Caco-2 (cell line): Measurements from ENCODE around the gene ABHD2. TPM values are rescaled to one million over a fixed set of nuclear protein-coding genes. Genes with fewer than 3 reads are reported as not detected.

Source experiments
- BruUV-seq: library from RNA; stranded (reverse); fragments of 400-500 nt; replicated peaks from 2 replicates; lab custom pipeline; 2021; lab: Mats Ljungman, UMichigan
- CTCF ChIA-PET: fragments of 300-600 bp; sonication (Branson Sonifier 250); formaldehyde crosslinking; loops from one replicate; lab custom pipeline; 2022; ENCODE audit warnings: antibody characterized with exemption; lab: Charles Lee
- POLR2A ChIA-PET: fragments of 300-600 bp; sonication (Branson Sonifier 250); formaldehyde crosslinking; loops from one replicate; lab custom pipeline; 2022; ENCODE audit warnings: antibody characterized with exemption; lab: Charles Lee
- DNase-seq, 2 experiments: peaks; one replicate each; pipeline versions ENCODE4 v3.0.0 to v3.0.0-alpha.2; 2020 to 2022
- H3K27me3 ChIP-seq: replicated peaks from 2 replicates; pipeline ENCODE4 v1.6.0; 2011; ENCODE audit warnings: low read length; ENCODE audit not compliant: control insufficient read depth, insufficient read depth
- H3K36me3 ChIP-seq: 2 replicates; pipeline ENCODE4 v1.5.1; 2011; ENCODE audit warnings: low read length; ENCODE audit not compliant: control insufficient read depth, insufficient read depth
- H3K4me1 ChIP-seq: fragments of 250-450 bp; sonication (Bioruptor Pico); 2 replicates; pipeline ENCODE4 v1.5.1; 2020; ENCODE audit warnings: mild to moderate bottlenecking
- H3K4me3 ChIP-seq: 2 replicates; pipeline ENCODE4 v1.5.1; 2011; ENCODE audit warnings: low read depth, mild to moderate bottlenecking, control low read depth, low read length
- H3K9me3 ChIP-seq: fragments of 250-450 bp; sonication (Bioruptor Pico); 2 replicates; pipeline ENCODE4 v1.5.1; 2020; ENCODE audit warnings: mild to moderate bottlenecking, moderate library complexity
- H3K27ac Mint-ChIP-seq: one replicate; pipeline ENCODE4 v1.8.0; 2022; ENCODE audit warnings: mixed read lengths; ENCODE audit not compliant: unreplicated experiment
- H3K27me3 Mint-ChIP-seq: one replicate; pipeline ENCODE4 v1.8.0; 2022; ENCODE audit warnings: mixed read lengths; ENCODE audit not compliant: insufficient read depth, unreplicated experiment
- H3K36me3 Mint-ChIP-seq: one replicate; pipeline ENCODE4 v1.8.0; 2022; ENCODE audit warnings: mild to moderate bottlenecking, mixed read lengths; ENCODE audit not compliant: insufficient read depth, unreplicated experiment
- H3K4me1 Mint-ChIP-seq: one replicate; pipeline ENCODE4 v1.8.0; 2022; ENCODE audit warnings: low read depth, mixed read lengths; ENCODE audit not compliant: unreplicated experiment
- H3K4me3 Mint-ChIP-seq: one replicate; pipeline ENCODE4 v1.8.0; 2022; ENCODE audit warnings: mild to moderate bottlenecking, moderate library complexity, mixed read lengths; ENCODE audit not compliant: unreplicated experiment
- H3K9me3 Mint-ChIP-seq: one replicate; pipeline ENCODE4 v1.8.0; 2022; ENCODE audit warnings: mixed read lengths; ENCODE audit not compliant: unreplicated experiment
- CTCF ChIP-seq, 2 experiments: fragments of 200-600 bp in 1 of 2; IDR thresholded peaks; 1 replicate in 1 of 2; 2 replicates in 1 of 2; pipeline versions ENCODE4 v1.5.1 to v1.8.0; 2011 to 2022; ENCODE audit warnings: antibody characterized with exemption in 1 of 2, control low read depth in 1 of 2, inconsistent platforms in 1 of 2, low read depth in 1 of 2, low read length in 1 of 2, mild to moderate bottlenecking in 1 of 2, moderate library complexity in 1 of 2; ENCODE audit not compliant: insufficient read depth in 1 of 2, severe bottlenecking in 1 of 2, unreplicated experiment in 1 of 2
- intact Hi-C: fragments of 100-400 bp; cut with micrococcal nuclease; formaldehyde crosslinking; loops from one replicate; pipeline ENCODE4 v1.10.0; 2022; ENCODE audit not compliant: unreplicated experiment
- total RNA-seq: library from RNA; stranded (reverse); gene quantifications from 2 replicates; pipeline ENCODE4 v1.2.3, GENCODE V29; 2022

The ABHD2 gene
- total RNA-seq, 1 experiment from 2014 or later, result 63.0 TPM

GRCh38 chr15:89225588-89225987, 137.3 kb downstream of the ABHD2 start:
- BruUV-seq, result no TSS peak
- H3K4me1 Mint-ChIP-seq, result no peaks in the 10 kb centered on the region
- DNase-seq, result no peak
- no peak for TF ChIP-seq CTCF (IDR thresholded peaks at IDR 0.05; ENCODE audit: insufficient read depth in 1 of 2, low read depth in 1 of 2, low read length in 1 of 2, severe bottlenecking in 1 of 2, unreplicated experiment in 1 of 2)
- no peaks in the 10 kb centered on the region for H3K9me3 Mint-ChIP-seq
- H3K36me3 Mint-ChIP-seq, result no peaks in the 10 kb centered on the region
- no peaks in the 10 kb centered on the region for H3K4me1 ChIP-seq
- no peak overlapping the region for H3K27ac Mint-ChIP-seq
- CTCF ChIA-PET, result interaction anchor here (1.4 kb wide), 1 partner anchor 19 kb away, joined by 3 read pairs; no protein-coding TSS in a partner anchor
- no peaks in the 10 kb centered on the region for H3K27me3 ChIP-seq
- H3K4me3 ChIP-seq, result no peak overlapping the region
- H3K9me3 ChIP-seq, result no peaks in the 10 kb centered on the region
- no peaks in the 10 kb centered on the region for H3K36me3 ChIP-seq
- H3K27me3 Mint-ChIP-seq, result no peaks in the 10 kb centered on the region
- no peak overlapping the region for H3K4me3 Mint-ChIP-seq
- intact Hi-C loops, result no loop called here
- POLR2A ChIA-PET, result no interaction called here

- Mint-ChIP-seq H3K4me3 (no peak overlapping the region), H3K9me3 (no peaks in the 10 kb centered on the region), H3K36me3 (no peaks in the 10 kb centered on the region), H3K27me3 (no peaks in the 10 kb centered on the region), H3K4me1 (no peaks in the 10 kb centered on the region), H3K27ac (no peak overlapping the region)
- POLR2A ChIA-PET, result no interaction called here
- Histone ChIP-seq H3K9me3 (no peaks in the 10 kb centered on the region), H3K36me3 (no peaks in the 10 kb centered on the region), H3K4me3 (no peak overlapping the region), H3K27me3 (no peaks in the 10 kb centered on the region), H3K4me1 (no peaks in the 10 kb centered on the region)
- BruUV-seq, result no TSS peak
- intact Hi-C loops, result no loop called here
- no peak for TF ChIP-seq CTCF (IDR thresholded peaks at IDR 0.05; ENCODE audit: insufficient read depth in 1 of 2, low read depth in 1 of 2, low read length in 1 of 2, severe bottlenecking in 1 of 2, unreplicated experiment in 1 of 2)
- CTCF ChIA-PET, result no interaction called here
- no peak for DNase-seq
Observed at GRCh38 chr15:89226359-89227221, 138.3 kb downstream of the ABHD2 start.

- no peaks in the 10 kb centered on the region for H3K9me3 Mint-ChIP-seq
- Histone ChIP-seq H3K4me1 (no peaks in the 10 kb centered on the region), H3K4me3 (no peak overlapping the region), H3K27me3 (no peaks in the 10 kb centered on the region), H3K36me3 (no peaks in the 10 kb centered on the region), H3K9me3 (no peaks in the 10 kb centered on the region)
- intact Hi-C loops, result no loop called here
- CTCF ChIA-PET, result no interaction called here
- H3K27me3 Mint-ChIP-seq, result no peaks in the 10 kb centered on the region
- POLR2A ChIA-PET, result no interaction called here
- no peak for DNase-seq
- no peak overlapping the region for H3K4me3 Mint-ChIP-seq
- H3K27ac Mint-ChIP-seq, result no peak overlapping the region
- no TSS peak for BruUV-seq
- no peaks in the 10 kb centered on the region for H3K4me1 Mint-ChIP-seq
- no peaks in the 10 kb centered on the region for H3K36me3 Mint-ChIP-seq
- TF ChIP-seq CTCF (IDR thresholded peaks at IDR 0.05; ENCODE audit: insufficient read depth in 1 of 2, low read depth in 1 of 2, low read length in 1 of 2, severe bottlenecking in 1 of 2, unreplicated experiment in 1 of 2), result no peak
Observed at GRCh38 chr15:89227425-89227824, 139.2 kb downstream of the ABHD2 start.
